Keratinocyte (primary cell): ENCODE measurements around the gene ABCA8. TPM values are rescaled to one million over a fixed set of nuclear protein-coding genes. Genes with fewer than 3 reads are reported as not detected.
"Not testable (repeated sequence)": the region's sequence is repeated elsewhere in the genome, so short reads cannot be mapped to it uniquely, and the experiment has no call there.

Experiments
- DNase-seq: peaks from one replicate; pipeline ENCODE4 v3.0.0-alpha.2; 2011; ENCODE audit warnings: low read depth, missing footprints, low spot score
- FAIRE-seq: peaks from 2 replicates; lab custom pipeline; 2011; peaks lifted over from hg19 to GRCh38; lab: Jason Lieb, UNC
- H2AFZ ChIP-seq: 2 replicates; pipeline ENCODE4 v1.6.0; 2012; ENCODE audit warnings: low read length, control low read depth, inconsistent platforms; ENCODE audit not compliant: control insufficient read depth
- H3K27ac ChIP-seq: 2 replicates; pipeline ENCODE4 v1.5.1; 2011; ENCODE audit warnings: low read length; ENCODE audit not compliant: control insufficient read depth, insufficient read depth
- H3K27me3 ChIP-seq: 3 replicates; pipeline ENCODE4 v1.6.0; 2011; ENCODE audit warnings: low read length; ENCODE audit not compliant: control insufficient read depth, insufficient read depth; ENCODE audit errors: extremely low read depth
- H3K36me3 ChIP-seq, 2 experiments: 2 replicates in 1 of 2; 3 replicates in 1 of 2; pipeline ENCODE4 v1.5.1; 2011; ENCODE audit warnings: low read length in 2 of 2, mild to moderate bottlenecking in 1 of 2; ENCODE audit not compliant: control insufficient read depth in 2 of 2, insufficient read depth in 2 of 2; ENCODE audit errors: extremely low read depth in 1 of 2
- H3K4me1 ChIP-seq: 3 replicates; pipeline ENCODE4 v1.5.1; 2011; ENCODE audit warnings: low read length; ENCODE audit not compliant: control insufficient read depth, insufficient read depth; ENCODE audit errors: extremely low read depth
- H3K4me2 ChIP-seq: 3 replicates; pipeline ENCODE4 v1.6.0; 2011; ENCODE audit warnings: low read depth, low read length; ENCODE audit not compliant: control insufficient read depth, insufficient read depth; ENCODE audit errors: extremely low read depth
- H3K4me3 ChIP-seq, 3 experiments: fragments of 200-600 bp in 1 of 3; sonication (generic) in 1 of 3; 2 replicates in 2 of 3; 3 replicates in 1 of 3; pipeline ENCODE4 v1.5.1; 2011 to 2016; ENCODE audit warnings: low read length in 3 of 3, mild to moderate bottlenecking in 3 of 3, control low read depth in 2 of 3, inconsistent platforms in 1 of 3, low read depth in 1 of 3, mixed read lengths in 1 of 3, mixed run types in 1 of 3, moderate library complexity in 1 of 3; ENCODE audit not compliant: control insufficient read depth in 2 of 3, insufficient read depth in 2 of 3; ENCODE audit errors: extremely low read depth in 1 of 3
- H3K79me2 ChIP-seq: 2 replicates; pipeline ENCODE4 v1.6.0; 2012; ENCODE audit warnings: low read length; ENCODE audit not compliant: control insufficient read depth, insufficient read depth
- H3K9ac ChIP-seq: 3 replicates; pipeline ENCODE4 v1.6.0; 2011; ENCODE audit warnings: low read length; ENCODE audit not compliant: control insufficient read depth, insufficient read depth; ENCODE audit errors: extremely low read depth
- H3K9me1 ChIP-seq: 3 replicates; pipeline ENCODE4 v1.6.0; 2011; ENCODE audit warnings: low read length; ENCODE audit not compliant: control insufficient read depth, insufficient read depth; ENCODE audit errors: extremely low read depth
- H3K9me3 ChIP-seq: 2 replicates; pipeline ENCODE4 v1.5.1; 2012; ENCODE audit warnings: low read depth, low read length; ENCODE audit not compliant: control insufficient read depth
- H4K20me1 ChIP-seq: 3 replicates; pipeline ENCODE4 v1.6.0; 2011; ENCODE audit warnings: low read length; ENCODE audit not compliant: control insufficient read depth, insufficient read depth; ENCODE audit errors: extremely low read depth
- EZH2 ChIP-seq: IDR thresholded peaks from one replicate; pipeline ENCODE4 v1.6.1; 2012; ENCODE audit warnings: inconsistent platforms, mild to moderate bottlenecking, low read length, moderate library complexity
- dilution Hi-C: fragments of 300-500 bp; cut with MboI; formaldehyde crosslinking; loops from one replicate; pipeline ENCODE4 v1.7.0; 2020; ENCODE audit warnings: low sequenced_read_pairs; ENCODE audit not compliant: extremely low pct_ligation_motif_present
- polyA plus RNA-seq, 5 experiments: library from polyadenylated mRNA; depleted of rRNA in 3 of 5; stranded (reverse) in 3 of 5; stranded (forward) in 1 of 5; unstranded in 1 of 5; fragments of >200 nt; gene quantifications; 1 replicate in 1 of 5; 2 replicates in 3 of 5; 3 replicates in 1 of 5; pipeline versions ENCODE4 v1.2.1 to v1.2.3, GENCODE V29; 2011 to 2012; ENCODE audit warnings: missing spikeins in 2 of 5, low read depth in 1 of 5, low replicate concordance in 1 of 5
- TF ChIP-seq, protein P1 (sequence below), 3 experiments: IDR thresholded peaks in 1 of 3; conservative IDR thresholded peaks in 1 of 3; optimal IDR thresholded peaks in 1 of 3; 2 replicates in 2 of 3; 3 replicates in 1 of 3; pipeline versions ENCODE3 to v1.5.1; 2011; ENCODE audit warnings: low read length in 3 of 3, mild to moderate bottlenecking in 3 of 3, moderate library complexity in 2 of 3, control low read depth in 1 of 3, inconsistent platforms in 1 of 3; ENCODE audit not compliant: insufficient read depth in 2 of 3; ENCODE audit errors: extremely low read depth in 1 of 3

Gene ABCA8
- polyA plus RNA-seq, 1 donor (not counting 4 experiments of a cell fraction or from before 2014, with no cell fraction given), result 0.01 TPM

DNA sequence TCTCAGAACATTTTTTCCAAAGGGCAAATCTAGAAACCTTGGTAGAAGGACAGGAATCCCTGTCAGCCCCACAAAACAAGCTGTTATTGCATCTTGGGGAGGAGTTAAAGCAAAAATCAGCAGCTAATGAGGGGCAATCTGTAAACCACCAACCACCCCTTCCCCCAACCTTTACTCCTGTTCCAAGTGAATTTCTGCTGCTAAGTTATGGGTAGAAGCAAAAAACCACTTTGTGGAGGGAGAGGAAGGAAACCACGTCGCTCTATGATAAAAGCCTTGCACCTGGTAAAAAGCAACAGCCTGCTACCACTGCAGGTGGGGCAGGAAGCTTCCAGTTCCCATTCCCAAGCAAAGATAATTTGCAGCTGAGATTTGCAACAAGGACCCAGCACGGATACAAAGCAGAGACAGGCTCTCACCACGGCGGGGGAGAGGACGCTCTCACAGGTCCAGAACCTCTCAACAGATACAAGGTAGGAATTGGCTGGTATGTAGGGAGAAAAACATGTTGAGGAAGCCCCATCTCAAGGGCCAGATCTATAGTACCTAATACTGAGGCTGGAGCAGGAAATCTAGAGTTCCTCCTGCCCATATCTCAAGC is 10.7 kb downstream of the ABCA8 start:
- dilution Hi-C loops, result no loop called here
- H3K27me3 ChIP-seq, result no peaks in the 10 kb centered on the region
- no peaks in the 10 kb centered on the region for H3K79me2 ChIP-seq
- no peak overlapping the region for H3K27ac ChIP-seq
- H3K36me3 ChIP-seq, result no peaks in the 10 kb centered on the region
- no peak overlapping the region for H3K4me3 ChIP-seq
- DNase-seq, result no peak
- TF ChIP-seq EZH2, result no peak
- TF ChIP-seq, protein P1, sequence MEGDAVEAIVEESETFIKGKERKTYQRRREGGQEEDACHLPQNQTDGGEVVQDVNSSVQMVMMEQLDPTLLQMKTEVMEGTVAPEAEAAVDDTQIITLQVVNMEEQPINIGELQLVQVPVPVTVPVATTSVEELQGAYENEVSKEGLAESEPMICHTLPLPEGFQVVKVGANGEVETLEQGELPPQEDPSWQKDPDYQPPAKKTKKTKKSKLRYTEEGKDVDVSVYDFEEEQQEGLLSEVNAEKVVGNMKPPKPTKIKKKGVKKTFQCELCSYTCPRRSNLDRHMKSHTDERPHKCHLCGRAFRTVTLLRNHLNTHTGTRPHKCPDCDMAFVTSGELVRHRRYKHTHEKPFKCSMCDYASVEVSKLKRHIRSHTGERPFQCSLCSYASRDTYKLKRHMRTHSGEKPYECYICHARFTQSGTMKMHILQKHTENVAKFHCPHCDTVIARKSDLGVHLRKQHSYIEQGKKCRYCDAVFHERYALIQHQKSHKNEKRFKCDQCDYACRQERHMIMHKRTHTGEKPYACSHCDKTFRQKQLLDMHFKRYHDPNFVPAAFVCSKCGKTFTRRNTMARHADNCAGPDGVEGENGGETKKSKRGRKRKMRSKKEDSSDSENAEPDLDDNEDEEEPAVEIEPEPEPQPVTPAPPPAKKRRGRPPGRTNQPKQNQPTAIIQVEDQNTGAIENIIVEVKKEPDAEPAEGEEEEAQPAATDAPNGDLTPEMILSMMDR (optimal IDR thresholded peaks at IDR 0.05 in 1 of 3, IDR thresholded peaks at IDR 0.05 in 1 of 3, conservative IDR thresholded peaks at IDR 0.05 in 1 of 3; ENCODE audit: extremely low read depth in 1 of 3, insufficient read depth in 2 of 3, low read length in 3 of 3), result no peak
- no peaks in the 10 kb centered on the region for H3K9me1 ChIP-seq
- no peak overlapping the region for H3K4me2 ChIP-seq
- H3K9ac ChIP-seq, result no peak overlapping the region
- H3K9me3 ChIP-seq, result no peaks in the 10 kb centered on the region
- H3K4me1 ChIP-seq, result no peaks in the 10 kb centered on the region
- H4K20me1 ChIP-seq, result no peaks in the 10 kb centered on the region
- H2AFZ ChIP-seq, result no peak overlapping the region
- no peak for FAIRE-seq

DNA sequence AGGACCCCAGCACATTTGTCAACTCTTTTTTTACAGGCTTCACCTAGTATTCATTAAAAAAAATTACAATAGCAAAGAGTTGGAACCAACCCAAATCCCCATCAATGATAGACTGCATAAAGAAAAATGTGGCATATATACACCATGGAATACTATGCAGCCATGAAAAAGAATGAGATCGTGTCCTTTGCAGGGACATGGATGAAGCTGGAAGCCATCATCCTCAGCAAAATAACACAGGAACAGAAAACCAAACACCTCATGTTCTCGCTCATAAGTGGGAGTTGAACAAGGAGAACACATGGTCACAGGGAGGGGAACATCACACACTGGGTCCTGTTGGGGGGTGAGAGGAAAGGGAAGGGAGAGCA is 11.4 kb downstream of the ABCA8 start:
- H3K9me3 ChIP-seq, dilution Hi-C loops, H4K20me1 ChIP-seq, H2AFZ ChIP-seq, H3K9ac ChIP-seq, H3K27me3 ChIP-seq, H3K36me3 ChIP-seq, DNase-seq, H3K79me2 ChIP-seq, H3K4me3 ChIP-seq, FAIRE-seq, H3K9me1 ChIP-seq, H3K4me1 ChIP-seq, H3K27ac ChIP-seq, H3K4me2 ChIP-seq: not testable (repeated sequence)
